Transverse colon (tissue), 4 donors: ENCODE measurements around the gene PCDH10. TPM values are rescaled to one million over a fixed set of nuclear protein-coding genes. Genes with fewer than 3 reads are reported as not detected.

Experiments
- DNase-seq: peaks from one replicate; pipeline ENCODE4 v3.0.0-alpha.2; 2019
- H3K27ac ChIP-seq, 4 donors: fragments of 200-600 bp; sonication (generic); 2 replicates each; pipeline ENCODE4 v1.5.1; 2016 to 2018; ENCODE audit warnings: inconsistent platforms in 4 of 4
- H3K27me3 ChIP-seq: fragments of 200-600 bp; sonication (generic); 2 replicates; pipeline ENCODE4 v1.5.1; 2017; ENCODE audit warnings: inconsistent platforms
- H3K36me3 ChIP-seq, 4 donors: fragments of 200-600 bp; sonication (generic); 2 replicates each; pipeline ENCODE4 v1.5.1; 2017 to 2019; ENCODE audit warnings: inconsistent platforms in 4 of 4
- H3K4me1 ChIP-seq, 4 donors: fragments of 200-600 bp; sonication (generic); 2 replicates each; pipeline ENCODE4 v1.5.1; 2017 to 2020; ENCODE audit warnings: inconsistent platforms in 4 of 4
- H3K4me3 ChIP-seq, 4 donors: fragments of 200-600 bp; sonication (generic); 1 replicate in 1 of 4; 2 replicates in 3 of 4; pipeline versions ENCODE4 v1.5.1 to v1.6.1; 2017 to 2019; ENCODE audit warnings: inconsistent platforms in 4 of 4
- H3K9me3 ChIP-seq, 2 donors: fragments of 200-600 bp; sonication (generic); 2 replicates each; pipeline ENCODE4 v1.5.1; 2017 to 2019; ENCODE audit warnings: inconsistent platforms in 2 of 2
- EP300 ChIP-seq: sonication (generic); formaldehyde crosslinking; IDR thresholded peaks from one replicate; pipeline ENCODE4 v1.6.1; 2017; ENCODE audit warnings: antibody characterized with exemption, low read depth
- POLR2A ChIP-seq: fragments of 450-650 bp; IDR thresholded peaks from one replicate; pipeline ENCODE4 v1.6.1; 2016; ENCODE audit warnings: antibody characterized with exemption, mild to moderate bottlenecking, moderate library complexity
- POLR2AphosphoS5 ChIP-seq, 3 donors: sonication (generic); formaldehyde crosslinking; IDR thresholded peaks; one replicate each; pipeline ENCODE4 v1.6.1; 2016; ENCODE audit warnings: antibody characterized with exemption in 3 of 3
- WGBS, 2 donors: methylation state at CpG; one replicate each; pipeline ENCODE4 v1.1.5; 2018; ENCODE audit warnings: low coverage in 1 of 2; 5-methylcytosine and 5-hydroxymethylcytosine counted together
- in situ Hi-C, 4 donors: fragments of 200-750 bp; cut with MboI; loops; one replicate each; pipeline versions ENCODE4 v1.15.0 to v1.15.1; 2017; ENCODE audit warnings: low sequenced_read_pairs in 3 of 4, low pct_ligation_motif_present in 1 of 4, low pct_unique_long_range_greater_than_20kb in 1 of 4
- intact Hi-C: fragments of 100-400 bp; cut with DNase I; formaldehyde crosslinking; loops from one replicate; pipeline ENCODE4 v1.15.1; 2023; ENCODE audit warnings: low total_unique reads
- total RNA-seq, 4 donors: library from RNA; depleted of rRNA; stranded (reverse); fragments of >200 nt; gene quantifications; one replicate each; pipeline ENCODE4 v1.1.0, GENCODE V29; 2016
- TF ChIP-seq, protein P1 (sequence below), 5 experiments: fragments of 200-600 bp in 3 of 5; fragments of 450-650 bp in 2 of 5; sonication (generic) in 3 of 5; IDR thresholded peaks; 1 replicate in 2 of 5; 2 replicates in 3 of 5; pipeline ENCODE4 v1.5.1; 2016 to 2017; ENCODE audit warnings: antibody characterized with exemption in 5 of 5, inconsistent platforms in 3 of 5, mild to moderate bottlenecking in 2 of 5, moderate library complexity in 1 of 5

PCDH10 gene
- total RNA-seq, 4 donors from 2014 or later, result 0.27 to 0.60 (median 0.43) TPM

DNA sequence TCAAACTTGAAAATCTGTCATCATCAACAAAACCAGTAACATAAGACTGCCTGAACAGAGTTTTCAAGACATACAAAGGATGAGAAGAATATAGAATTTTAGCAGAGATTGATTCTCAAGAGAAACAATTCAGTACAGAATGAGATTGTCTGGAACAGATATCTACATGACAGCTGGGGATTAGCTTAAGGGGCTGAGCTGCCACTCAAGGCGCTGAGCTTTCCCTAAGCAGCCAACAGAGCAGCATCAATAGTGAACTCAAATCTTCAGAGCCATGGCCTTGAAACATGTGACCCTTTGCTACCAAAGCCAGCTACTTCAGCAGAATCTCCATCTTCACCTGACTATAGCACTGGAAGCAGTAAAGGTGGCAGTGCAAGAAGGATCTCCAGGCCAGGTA is 24.3 kb upstream of the PCDH10 start:
- in situ Hi-C loops, result no loop called here
- no peaks in the 10 kb centered on the region for H3K36me3 ChIP-seq
- WGBS, 2 donors, result 69 to 100% methylated on average over 1 of the region's 1 CpG

DNA sequence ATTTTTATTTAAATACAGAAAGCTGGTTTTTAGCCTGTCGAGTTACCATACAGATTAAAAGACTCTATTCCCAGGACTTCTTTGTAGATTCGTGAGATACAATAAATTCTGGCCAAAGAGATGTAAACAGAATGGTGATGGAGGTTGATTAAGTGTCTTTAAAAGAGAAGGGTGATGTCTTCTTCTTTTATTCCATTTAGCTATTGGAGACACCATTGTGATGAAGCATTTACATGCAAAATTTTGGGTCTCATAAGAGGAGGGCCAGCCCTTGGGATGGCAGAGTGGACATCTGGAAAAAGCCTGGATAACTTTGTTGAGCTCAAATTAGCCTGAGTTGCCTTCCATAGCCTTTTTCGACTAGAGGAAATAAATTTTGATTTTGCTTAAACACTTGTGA is 21.6 kb upstream of the PCDH10 start:
- intact Hi-C loops (no loop called here), in situ Hi-C loops (no loop called here)
- no peak overlapping the region for H3K4me3 ChIP-seq
- H3K9me3 ChIP-seq, result no peaks in the 10 kb centered on the region
- no peaks in the 10 kb centered on the region for H3K27me3 ChIP-seq
- no peak for DNase-seq
- 54 to 60% methylated on average over 3 of the region's 3 CpGs for WGBS, 2 donors
- no peak overlapping the region for H3K27ac ChIP-seq
- H3K4me1 ChIP-seq, result no peaks in the 10 kb centered on the region
- TF ChIP-seq POLR2AphosphoS5 (IDR thresholded peaks at IDR 0.05) (no peak), POLR2A (no peak), EP300 (no peak)
- TF ChIP-seq, protein P1, sequence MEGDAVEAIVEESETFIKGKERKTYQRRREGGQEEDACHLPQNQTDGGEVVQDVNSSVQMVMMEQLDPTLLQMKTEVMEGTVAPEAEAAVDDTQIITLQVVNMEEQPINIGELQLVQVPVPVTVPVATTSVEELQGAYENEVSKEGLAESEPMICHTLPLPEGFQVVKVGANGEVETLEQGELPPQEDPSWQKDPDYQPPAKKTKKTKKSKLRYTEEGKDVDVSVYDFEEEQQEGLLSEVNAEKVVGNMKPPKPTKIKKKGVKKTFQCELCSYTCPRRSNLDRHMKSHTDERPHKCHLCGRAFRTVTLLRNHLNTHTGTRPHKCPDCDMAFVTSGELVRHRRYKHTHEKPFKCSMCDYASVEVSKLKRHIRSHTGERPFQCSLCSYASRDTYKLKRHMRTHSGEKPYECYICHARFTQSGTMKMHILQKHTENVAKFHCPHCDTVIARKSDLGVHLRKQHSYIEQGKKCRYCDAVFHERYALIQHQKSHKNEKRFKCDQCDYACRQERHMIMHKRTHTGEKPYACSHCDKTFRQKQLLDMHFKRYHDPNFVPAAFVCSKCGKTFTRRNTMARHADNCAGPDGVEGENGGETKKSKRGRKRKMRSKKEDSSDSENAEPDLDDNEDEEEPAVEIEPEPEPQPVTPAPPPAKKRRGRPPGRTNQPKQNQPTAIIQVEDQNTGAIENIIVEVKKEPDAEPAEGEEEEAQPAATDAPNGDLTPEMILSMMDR (IDR thresholded peaks at IDR 0.05), result no peak
- no peaks in the 10 kb centered on the region for H3K36me3 ChIP-seq

More for the DNA sequence above, 24.3 kb upstream of the PCDH10 start:
- Histone ChIP-seq H3K27me3 (no peaks in the 10 kb centered on the region), H3K27ac (no peak overlapping the region), H3K9me3 (no peaks in the 10 kb centered on the region), H3K4me3 (no peak overlapping the region), H3K4me1 (no peaks in the 10 kb centered on the region)
- no peak for DNase-seq
- no peak for TF ChIP-seq EP300
- TF ChIP-seq, protein P1 (IDR thresholded peaks at IDR 0.05), result no peak
- no peak for TF ChIP-seq POLR2AphosphoS5 (IDR thresholded peaks at IDR 0.05)
- TF ChIP-seq POLR2A, result no peak
- intact Hi-C loops, result no loop called here

DNA sequence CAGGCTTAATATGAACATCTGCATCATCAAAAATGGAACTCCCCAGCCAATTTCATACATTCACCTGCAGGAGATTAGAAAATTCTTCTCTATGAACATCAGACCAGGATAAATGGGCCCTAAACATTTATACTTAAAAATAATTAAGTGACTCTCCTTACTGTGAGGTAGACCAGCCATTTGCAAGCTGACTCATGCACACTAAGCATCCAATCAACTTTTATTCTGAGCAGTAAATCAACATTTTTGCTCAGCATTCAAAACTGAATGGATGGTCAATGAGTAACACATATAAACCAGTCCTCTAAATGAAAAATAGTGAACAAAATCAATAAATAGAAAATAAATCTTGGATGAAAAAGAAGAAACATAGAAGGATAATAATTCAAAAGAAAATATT is 19.9 kb upstream of the PCDH10 start:
- Histone ChIP-seq H3K27ac (no peak overlapping the region), H3K36me3 (no peaks in the 10 kb centered on the region), H3K9me3 (no peaks in the 10 kb centered on the region), H3K4me3 (no peak overlapping the region), H3K27me3 (no peaks in the 10 kb centered on the region), H3K4me1 (no peaks in the 10 kb centered on the region)
- DNase-seq, result no peak
- intact Hi-C loops, result no loop called here
- in situ Hi-C loops, result no loop called here
- TF ChIP-seq, protein P1 (IDR thresholded peaks at IDR 0.05), result no peak
- TF ChIP-seq POLR2A (no peak), POLR2AphosphoS5 (IDR thresholded peaks at IDR 0.05) (no peak), EP300 (no peak)

DNA sequence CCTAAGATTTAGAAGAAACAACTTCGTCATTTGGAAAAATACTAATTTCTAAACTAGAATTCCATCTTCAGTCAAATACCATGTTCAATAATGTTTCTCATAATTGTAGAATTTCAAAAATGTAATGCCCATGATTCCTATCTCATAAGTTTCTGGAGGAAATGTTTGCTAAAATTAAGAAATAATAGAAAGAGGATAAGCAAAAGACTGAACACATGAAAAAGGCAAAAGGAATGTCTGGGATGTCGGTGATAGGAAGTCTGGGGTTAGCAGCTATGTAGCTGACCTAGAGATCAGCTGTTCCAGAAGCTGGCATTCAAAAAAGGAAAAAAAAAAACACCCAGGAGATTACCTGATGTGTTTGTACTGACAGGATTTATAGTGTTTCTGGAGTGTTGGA is 18.9 kb upstream of the PCDH10 start:
- Histone ChIP-seq H3K36me3 (no peaks in the 10 kb centered on the region), H3K27me3 (no peaks in the 10 kb centered on the region), H3K4me3 (no peak overlapping the region), H3K9me3 (no peaks in the 10 kb centered on the region), H3K4me1 (no peaks in the 10 kb centered on the region), H3K27ac (no peak overlapping the region)
- 76 to 77% methylated on average over 2 of the region's 2 CpGs for WGBS, 2 donors
- no peak for DNase-seq
- intact Hi-C loops (no loop called here), in situ Hi-C loops (no loop called here)
- TF ChIP-seq EP300 (no peak), POLR2AphosphoS5 (IDR thresholded peaks at IDR 0.05) (no peak), POLR2A (no peak)
- TF ChIP-seq, protein P1 (IDR thresholded peaks at IDR 0.05), result no peak
